ENCODE data around the gene ZFHX3. TPM values are rescaled to one million over a fixed set of nuclear protein-coding genes. Genes with fewer than 3 reads are reported as not detected.
"Not testable (repeated sequence)": the region's sequence is repeated elsewhere in the genome, so short reads cannot be mapped to it uniquely, and the experiment has no call there.

The ZFHX3 gene
- total RNA-seq, 1 experiment from 2014 or later, result 2.2 TPM

DNA sequence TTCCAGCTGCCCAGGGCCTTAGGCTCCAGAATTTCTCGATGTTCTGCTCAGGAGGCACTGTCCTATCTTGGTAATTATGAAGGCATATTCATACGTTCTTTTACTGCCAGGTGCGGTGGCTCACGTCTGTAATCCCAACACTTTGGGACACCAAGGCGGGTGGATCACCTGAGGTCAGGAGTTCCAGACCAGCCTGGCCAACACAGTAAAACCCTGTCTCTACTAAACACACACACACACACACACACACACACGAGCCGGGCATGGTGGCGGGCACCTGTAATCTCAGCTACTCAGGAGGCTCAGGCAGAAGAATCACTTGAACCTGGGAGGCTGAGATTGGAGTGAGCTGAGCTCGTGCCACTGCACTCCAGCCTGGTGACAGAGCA, 52.1 kb downstream of the ZFHX3 start:
- in situ Hi-C loops (cut with HindIII; ENCODE audit: low pct_unique_long_range_greater_than_20kb, low sequenced_read_pairs); DNase-seq (ENCODE audit: low read depth, low spot score): not testable (repeated sequence)

DNA sequence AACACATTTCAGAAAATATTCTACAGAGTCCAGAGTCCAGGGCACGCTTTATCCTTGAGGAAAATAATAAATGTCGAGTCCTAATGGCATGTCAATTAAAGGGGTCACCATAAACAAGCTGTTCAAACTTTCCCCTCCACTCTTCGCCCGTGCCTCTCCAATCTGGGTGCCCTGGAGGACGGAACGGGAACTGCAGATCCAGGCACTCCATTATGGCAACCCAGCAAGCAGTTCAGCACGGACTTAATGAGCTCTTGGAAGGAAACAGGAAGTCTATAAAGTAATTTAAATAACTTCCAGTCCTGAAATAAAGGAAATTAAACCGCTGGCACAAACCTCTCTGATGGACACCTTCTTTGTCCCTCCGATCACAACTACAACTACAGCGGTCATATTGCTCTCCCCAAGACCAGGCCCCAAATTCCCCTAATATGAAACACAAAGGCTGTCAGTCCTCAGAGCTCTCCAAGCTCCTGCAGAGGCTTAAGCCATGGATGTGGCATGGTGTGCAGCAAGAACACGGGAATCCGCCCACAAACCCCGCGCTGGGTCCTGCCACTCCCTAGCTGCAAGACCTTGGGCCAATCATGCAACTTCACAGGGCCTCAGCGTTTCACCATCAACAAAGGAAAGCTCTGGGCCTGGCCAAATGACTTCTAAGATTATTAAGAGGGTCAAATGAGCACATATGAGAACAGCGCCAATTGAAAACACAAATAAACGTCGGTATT, 52.6 kb downstream of the ZFHX3 start:
- in situ Hi-C loops (cut with HindIII; ENCODE audit: low pct_unique_long_range_greater_than_20kb, low sequenced_read_pairs), result no loop called here
- DNase-seq (ENCODE audit: low read depth, low spot score), result peak; percentile 52

DNA sequence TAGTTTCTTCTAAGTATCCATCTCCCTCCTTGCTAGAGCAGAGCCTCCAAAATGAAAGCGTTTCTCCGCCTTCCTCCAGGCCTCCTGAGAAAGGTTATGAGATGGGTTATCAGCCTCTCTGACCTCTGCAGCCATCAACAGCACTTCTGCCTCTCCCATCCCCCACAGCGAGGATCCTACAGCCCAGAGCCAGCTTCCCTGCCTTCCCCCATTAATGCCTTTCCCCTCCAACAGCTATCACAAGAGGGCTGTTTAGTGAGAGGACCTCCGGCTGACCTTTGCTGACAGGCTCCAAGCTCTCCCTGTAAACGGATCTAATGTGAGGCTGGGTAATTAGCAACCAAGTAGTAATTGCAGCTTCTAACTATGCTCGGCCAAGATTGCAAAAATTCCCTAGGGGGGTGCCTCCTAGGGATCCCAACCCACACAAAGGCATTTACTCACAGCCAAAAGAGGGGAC, 55.8 kb downstream of the ZFHX3 start:
- in situ Hi-C loops (cut with HindIII; ENCODE audit: low pct_unique_long_range_greater_than_20kb, low sequenced_read_pairs), result no loop called here
- DNase-seq (ENCODE audit: low read depth, low spot score), result no peak

- DNase-seq (ENCODE audit: low read depth, low spot score), result no peak
- in situ Hi-C loops (cut with HindIII; ENCODE audit: low pct_unique_long_range_greater_than_20kb, low sequenced_read_pairs), result no loop called here
Measured at GRCh38 chr16:72991644-72992043, 56.3 kb downstream of the ZFHX3 start.

DNA sequence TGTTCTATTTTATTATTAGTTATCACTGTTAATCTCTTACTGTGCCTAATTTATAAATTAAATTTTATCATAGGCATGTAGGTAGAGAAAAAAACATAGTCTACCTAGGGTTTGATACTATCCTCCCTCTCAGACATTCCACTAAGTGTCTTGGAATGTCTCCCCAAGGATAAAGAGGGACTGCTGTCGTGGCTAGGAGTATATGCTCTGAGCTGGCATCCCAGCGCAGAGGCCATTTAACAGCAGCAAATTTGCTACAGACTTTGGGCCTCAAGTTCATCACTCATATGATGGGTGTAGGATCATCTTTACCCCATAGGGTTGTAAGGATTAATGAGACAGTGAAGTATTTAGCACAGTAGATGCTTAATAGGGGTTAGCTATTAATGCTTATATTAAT, 56.7 kb downstream of the ZFHX3 start:
- no peak for DNase-seq (ENCODE audit: low read depth, low spot score)
- in situ Hi-C loops (cut with HindIII; ENCODE audit: low pct_unique_long_range_greater_than_20kb, low sequenced_read_pairs), result no loop called here

- in situ Hi-C loops (cut with HindIII; ENCODE audit: low pct_unique_long_range_greater_than_20kb, low sequenced_read_pairs), result no loop called here
- no peak for DNase-seq (ENCODE audit: low read depth, low spot score)
Measured at GRCh38 chr16:72990571-72990970, 57.4 kb downstream of the ZFHX3 start.

DNA sequence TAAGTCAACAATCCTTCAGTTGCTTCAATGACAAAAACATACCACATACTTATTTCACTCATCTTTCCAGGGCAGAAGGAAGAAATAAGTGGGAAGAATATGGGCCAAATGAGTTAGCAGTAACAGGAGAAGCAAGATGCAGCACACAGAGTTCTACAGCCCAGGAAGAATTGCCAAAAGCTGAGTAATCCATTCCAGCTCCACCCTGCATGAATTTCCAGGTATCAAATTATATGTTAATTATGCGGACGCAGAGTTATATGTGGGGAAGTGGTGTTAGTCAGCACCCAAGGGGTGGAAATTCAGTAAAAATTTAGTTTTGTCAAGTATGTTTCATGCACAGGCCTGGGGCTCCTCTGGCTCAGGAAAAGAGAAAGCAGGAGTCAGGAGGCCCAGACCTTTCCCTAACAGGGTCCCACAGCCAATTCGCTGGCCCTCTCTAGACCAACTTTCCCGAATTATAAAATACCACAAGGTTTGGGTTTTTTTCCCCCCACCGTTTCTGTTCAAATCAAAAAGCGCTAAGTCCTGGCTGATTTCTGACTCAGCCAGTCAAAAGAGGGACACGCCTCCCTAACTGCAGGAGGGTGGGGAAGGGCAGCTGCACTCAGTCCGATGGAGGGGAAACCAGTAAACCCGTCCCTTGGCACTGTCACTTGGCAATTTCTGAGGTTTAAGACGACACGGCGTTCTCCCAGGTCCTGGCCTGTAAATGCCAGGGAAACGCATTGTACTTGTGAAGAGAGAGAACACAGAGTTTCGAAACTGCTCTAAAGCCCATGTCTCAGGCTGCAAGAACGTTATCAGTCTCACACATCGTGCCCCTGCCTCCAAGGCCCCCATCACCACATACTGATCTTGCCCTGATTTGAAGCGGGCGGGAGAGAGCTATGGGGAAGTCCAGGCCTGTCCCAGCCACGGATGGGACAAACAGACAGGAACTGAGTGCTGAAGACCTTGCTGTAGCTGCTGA, 58.1 kb downstream of the ZFHX3 start:
- in situ Hi-C loops (cut with HindIII; ENCODE audit: low pct_unique_long_range_greater_than_20kb, low sequenced_read_pairs), result no loop called here

GRCh38 chr16:72989203-72989578, 58.7 kb downstream of the ZFHX3 start:
- DNase-seq (ENCODE audit: low read depth, low spot score); in situ Hi-C loops (cut with HindIII; ENCODE audit: low pct_unique_long_range_greater_than_20kb, low sequenced_read_pairs): not testable (repeated sequence)

More for the DNA sequence above, 58.1 kb downstream of the ZFHX3 start:
- DNase-seq (ENCODE audit: low read depth, low spot score), result no peak

DNA sequence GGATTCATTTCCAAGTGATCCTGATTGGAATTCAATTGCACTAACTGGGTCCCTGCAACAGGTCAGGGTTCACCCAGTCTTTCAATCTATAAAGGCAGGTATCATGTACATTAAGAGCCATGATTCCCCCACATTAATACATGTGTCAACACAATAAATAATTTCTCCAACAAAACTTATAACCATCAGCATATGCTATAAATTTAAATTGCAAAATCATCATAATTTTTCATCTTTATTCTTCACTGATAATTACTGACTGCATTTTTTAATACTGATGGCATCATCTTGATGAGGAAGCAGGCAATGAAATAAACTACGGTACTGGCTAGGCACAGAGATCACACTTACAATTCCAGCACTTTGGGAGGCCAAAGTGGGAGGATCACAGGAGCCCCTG, 59.4 kb downstream of the ZFHX3 start:
- DNase-seq (ENCODE audit: low read depth, low spot score), result no peak
- in situ Hi-C loops (cut with HindIII; ENCODE audit: low pct_unique_long_range_greater_than_20kb, low sequenced_read_pairs), result no loop called here

DNA sequence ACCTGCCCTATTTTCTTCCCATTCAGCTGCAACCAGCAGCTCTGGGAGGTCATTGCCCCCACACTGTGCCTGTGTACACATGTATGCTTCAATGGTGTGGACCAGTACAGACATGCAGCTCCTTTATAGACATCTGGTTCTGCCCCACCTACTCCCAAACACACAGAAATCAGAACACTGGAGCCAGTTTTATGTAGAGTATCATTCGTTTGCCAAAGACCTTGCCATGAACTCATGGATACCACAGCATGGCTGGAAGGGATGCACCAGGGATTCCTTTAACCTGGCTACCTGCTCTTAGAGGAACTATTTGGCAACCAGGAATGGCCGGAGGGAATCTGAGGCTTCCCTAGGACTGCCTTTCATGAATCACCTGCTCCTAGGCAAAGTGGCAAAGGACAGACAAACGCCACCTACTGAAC, 60.4 kb downstream of the ZFHX3 start:
- in situ Hi-C loops (cut with HindIII; ENCODE audit: low pct_unique_long_range_greater_than_20kb, low sequenced_read_pairs), result no loop called here
- DNase-seq (ENCODE audit: low read depth, low spot score), result no peak

DNA sequence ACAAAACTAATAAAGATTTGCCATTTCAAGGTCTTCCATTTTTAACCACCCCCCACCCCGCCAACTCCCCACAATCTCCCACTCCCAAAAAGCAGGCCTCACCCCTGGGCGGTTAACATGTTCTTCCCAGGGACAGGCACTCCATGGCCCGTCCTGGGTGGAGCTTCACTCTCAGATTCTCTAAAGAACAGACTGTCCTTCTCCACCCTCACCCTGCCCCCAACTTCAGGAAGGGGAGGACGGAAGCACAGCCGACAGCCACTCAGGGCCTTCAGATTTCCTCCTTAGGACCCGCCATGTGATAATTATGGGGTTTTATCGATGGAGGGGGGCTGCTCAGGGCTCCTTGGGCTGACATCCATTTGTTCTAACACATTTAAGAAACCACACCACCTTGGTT, 61.9 kb downstream of the ZFHX3 start:
- in situ Hi-C loops (cut with HindIII; ENCODE audit: low pct_unique_long_range_greater_than_20kb, low sequenced_read_pairs), result no loop called here
- no peak for DNase-seq (ENCODE audit: low read depth, low spot score)

- DNase-seq (ENCODE audit: low read depth, low spot score), result no peak
- in situ Hi-C loops (cut with HindIII; ENCODE audit: low pct_unique_long_range_greater_than_20kb, low sequenced_read_pairs), result no loop called here
Measured at GRCh38 chr16:72985148-72985941, 62.6 kb downstream of the ZFHX3 start.

DNA sequence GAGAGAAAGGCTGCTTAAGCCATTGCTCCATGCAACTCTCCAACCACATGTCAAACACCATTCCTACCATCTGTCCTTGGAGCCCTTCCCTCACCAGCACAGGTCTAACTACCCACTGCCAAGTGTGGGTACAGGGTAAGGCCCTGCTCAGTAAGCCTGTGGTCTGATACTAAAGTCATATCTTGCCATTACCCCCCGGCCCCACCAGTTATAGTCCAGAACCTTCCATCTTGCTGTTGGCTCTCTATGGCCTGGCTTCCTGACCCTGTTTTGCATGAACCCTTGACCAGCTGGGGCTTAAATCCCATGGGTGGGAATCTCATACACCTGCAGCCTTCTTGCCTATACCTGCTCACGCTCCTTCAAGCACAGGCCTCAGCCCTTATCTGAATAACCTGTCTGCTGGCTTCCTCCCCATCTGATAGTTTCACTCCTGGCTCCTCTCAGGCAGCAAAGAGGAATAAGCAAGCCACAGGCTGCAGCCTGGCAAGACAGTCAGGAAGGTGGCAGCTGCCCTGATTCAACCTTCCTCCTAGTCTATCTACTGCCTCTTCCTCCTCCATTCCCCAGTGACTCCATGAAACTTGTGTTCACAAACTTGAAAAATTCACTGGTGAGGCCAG, 64.1 kb downstream of the ZFHX3 start:
- in situ Hi-C loops (cut with HindIII; ENCODE audit: low pct_unique_long_range_greater_than_20kb, low sequenced_read_pairs), result no loop called here
- no peak for DNase-seq (ENCODE audit: low read depth, low spot score)

DNA sequence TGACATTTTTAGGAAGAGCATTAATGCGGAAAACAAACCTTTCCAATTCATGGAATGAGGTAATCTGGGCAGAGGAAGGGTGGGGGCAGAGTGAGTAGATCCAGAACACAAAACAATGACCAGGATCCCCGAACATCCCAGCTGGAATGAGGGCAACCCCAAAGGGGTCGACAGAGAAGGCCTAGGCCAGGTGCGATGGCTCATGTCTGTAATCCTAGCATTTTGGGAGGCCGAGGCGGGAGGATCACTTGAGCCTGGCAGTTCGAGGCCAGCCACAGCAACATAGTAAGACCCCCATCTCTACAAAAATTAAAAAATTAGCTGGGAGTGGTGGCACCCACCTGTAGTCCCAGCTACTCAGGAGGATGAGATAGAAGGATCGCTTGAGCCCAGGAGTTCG, 64.7 kb downstream of the ZFHX3 start:
- in situ Hi-C loops (cut with HindIII; ENCODE audit: low pct_unique_long_range_greater_than_20kb, low sequenced_read_pairs), result no loop called here
- DNase-seq (ENCODE audit: low read depth, low spot score), result no peak

GRCh38 chr16:72979974-72980373, 68.0 kb downstream of the ZFHX3 start:
- in situ Hi-C loops (cut with HindIII; ENCODE audit: low pct_unique_long_range_greater_than_20kb, low sequenced_read_pairs), result no loop called here
- no peak for DNase-seq (ENCODE audit: low read depth, low spot score)

GRCh38 chr16:72978212-72978611, 69.7 kb downstream of the ZFHX3 start:
- in situ Hi-C loops (cut with HindIII; ENCODE audit: low pct_unique_long_range_greater_than_20kb, low sequenced_read_pairs), result no loop called here
- no peak for DNase-seq (ENCODE audit: low read depth, low spot score)

DNA sequence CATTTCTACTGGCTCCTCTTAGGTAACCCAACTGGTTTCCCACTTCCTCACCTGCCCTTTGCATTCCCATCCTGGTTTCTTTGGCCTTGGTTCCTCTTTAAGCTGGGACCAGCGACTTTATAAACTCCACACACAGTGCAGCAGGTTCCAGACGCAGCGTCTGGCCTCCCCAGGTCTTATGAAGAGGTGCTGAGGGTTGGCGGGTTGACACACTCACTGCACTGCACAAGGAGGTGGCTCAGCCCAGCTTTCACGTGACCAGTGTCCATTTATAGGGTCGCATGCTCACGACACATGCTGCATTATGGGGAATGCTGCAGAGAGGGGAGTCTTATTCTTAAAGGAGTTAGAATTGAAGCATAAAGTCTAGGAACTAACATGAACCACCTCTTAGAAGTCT, 70.8 kb downstream of the ZFHX3 start:
- no peak for DNase-seq (ENCODE audit: low read depth, low spot score)
- in situ Hi-C loops (cut with HindIII; ENCODE audit: low pct_unique_long_range_greater_than_20kb, low sequenced_read_pairs), result no loop called here

Data from SK-MEL-5 (cell line).